ENCODE data around the gene KIF1C.

The KIF1C gene

DNA sequence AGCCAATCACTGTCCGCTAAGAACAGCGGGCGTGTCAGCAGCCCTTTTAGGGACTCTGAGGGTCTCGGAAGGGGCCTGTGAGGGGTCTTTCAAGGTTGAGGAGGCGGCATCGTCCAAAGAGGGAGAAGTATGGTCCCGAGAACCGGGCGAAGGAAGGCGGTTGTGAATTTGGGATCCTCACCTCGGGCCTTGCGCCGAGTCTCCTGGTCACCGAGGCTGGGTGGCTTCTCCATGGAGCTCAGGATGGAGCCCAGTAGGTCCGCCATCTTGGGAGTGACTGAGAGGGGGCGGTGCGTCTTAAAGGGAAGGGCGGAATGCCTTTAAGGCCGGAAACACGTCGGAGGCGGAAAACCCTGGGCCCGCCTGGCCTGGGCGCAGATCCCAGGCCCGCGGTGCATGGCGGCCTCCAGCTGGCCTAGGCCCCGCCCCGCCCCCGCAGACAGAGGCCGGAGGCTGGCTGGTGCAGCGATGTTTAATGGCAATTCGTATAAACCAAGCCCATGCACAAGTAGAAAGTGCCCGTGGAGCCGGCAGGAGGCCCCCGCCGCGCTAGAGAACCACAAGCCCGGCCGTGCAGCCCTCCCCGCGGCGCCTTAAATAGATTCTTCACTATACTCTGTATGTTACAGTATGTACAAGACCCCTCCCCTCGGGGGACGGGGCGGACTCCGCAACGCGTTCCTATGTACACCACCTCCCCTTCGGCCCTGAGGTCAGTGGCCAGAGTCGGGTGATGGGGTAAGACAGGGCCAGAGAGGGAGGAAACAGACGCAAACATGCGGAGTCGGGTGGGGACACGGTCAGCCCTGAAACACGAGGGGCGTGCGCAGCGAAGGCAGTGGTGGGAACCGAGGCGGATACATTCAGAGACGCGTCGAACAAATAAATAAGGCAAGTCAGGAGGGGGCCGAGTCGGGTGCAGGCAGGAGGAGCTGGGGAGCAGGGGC, 29.9 kb upstream of the KIF1C start, which contains the start of gene SPAG7 (continued):
- TF ChIP-seq ZNF391 (tag by site-specific recombination; IDR thresholded peaks at IDR 0.05; ENCODE audit: borderline replicate concordance, low read depth) (peak; percentile 40; the same call in 1 of the 2 replicates), KLF8 (tag by site-specific recombination; IDR thresholded peaks at IDR 0.05) (peak; percentile 90), KLF1 (tag by site-specific recombination; IDR thresholded peaks at IDR 0.05) (peak; percentile 62), HOXC10 (CRISPR knock-in tag; IDR thresholded peaks at IDR 0.05) (no peak), EGR2 (tag by site-specific recombination; IDR thresholded peaks at IDR 0.05; ENCODE audit: low read depth) (peak; percentile 80), ZNF138 (tag by site-specific recombination; IDR thresholded peaks at IDR 0.05; ENCODE audit: borderline replicate concordance) (no peak), ZNF777 (tag by site-specific recombination; IDR thresholded peaks at IDR 0.05; ENCODE audit: borderline replicate concordance) (0 out of 2 replicates have a peak, but pooled peaks have one; percentile 54), PRDM1 (tag by site-specific recombination; IDR thresholded peaks at IDR 0.05) (no peak), GLIS1 (tag by site-specific recombination; IDR thresholded peaks at IDR 0.05) (peak; percentile 74), ZNF132 (tag by site-specific recombination; IDR thresholded peaks at IDR 0.05; ENCODE audit: borderline replicate concordance) (no peak), MEIS1 (CRISPR knock-in tag; IDR thresholded peaks at IDR 0.05; ENCODE audit: borderline replicate concordance) (no peak), HIC1 (tag by site-specific recombination; IDR thresholded peaks at IDR 0.05) (0 out of 2 replicates have a peak, but pooled peaks have one; percentile 20), ZNF530 (tag by site-specific recombination; IDR thresholded peaks at IDR 0.05; ENCODE audit: low read depth) (no peak), ZFP37 (tag by site-specific recombination; IDR thresholded peaks at IDR 0.05) (peak; percentile 23; the same call in 1 of the 2 replicates), ZNF629 (tag by site-specific recombination; IDR thresholded peaks at IDR 0.05) (peak; percentile 71), ZBTB10 (tag by site-specific recombination; IDR thresholded peaks at IDR 0.05) (0 out of 2 replicates have a peak, but pooled peaks have one; percentile 20), KLF7 (tag by site-specific recombination; IDR thresholded peaks at IDR 0.05; ENCODE audit: borderline replicate concordance) (peak; percentile 82; the same call in 1 of the 2 replicates), SCRT2 (tag by site-specific recombination; IDR thresholded peaks at IDR 0.05) (no peak), KLF9 (tag by site-specific recombination; IDR thresholded peaks at IDR 0.05; ENCODE audit: low read depth) (peak; percentile 91), ZNF580 (tag by site-specific recombination; IDR thresholded peaks at IDR 0.05) (peak; percentile 8; the same call in 1 of the 2 replicates), ZNF398 (tag by site-specific recombination; IDR thresholded peaks at IDR 0.05) (0 out of 2 replicates have a peak, but pooled peaks have one; percentile 19), ZSCAN30 (tag by site-specific recombination; IDR thresholded peaks at IDR 0.05) (peak; percentile 91), FEZF1 (tag by site-specific recombination; IDR thresholded peaks at IDR 0.05) (0 out of 2 replicates have a peak, but pooled peaks have one; percentile 26), ZNF660 (tag by site-specific recombination; IDR thresholded peaks at IDR 0.05) (peak; percentile 96), ZNF654 (tag by site-specific recombination; IDR thresholded peaks at IDR 0.05; ENCODE audit: low read depth) (no peak), ZNF140 (tag by site-specific recombination; IDR thresholded peaks at IDR 0.05) (no peak), ZNF341 (tag by site-specific recombination; IDR thresholded peaks at IDR 0.05; ENCODE audit: low read depth) (peak; percentile 92), YY1 (tag by site-specific recombination; IDR thresholded peaks at IDR 0.05) (peak; percentile 98), ZBTB20 (tag by site-specific recombination; IDR thresholded peaks at IDR 0.05) (no peak; the same call in 1 of the 2 replicates), ZNF747 (tag by site-specific recombination; IDR thresholded peaks at IDR 0.05) (no peak), IKZF3 (tag by site-specific recombination; IDR thresholded peaks at IDR 0.05) (peak; percentile 82)
- TF ChIP-seq, protein P1, sequence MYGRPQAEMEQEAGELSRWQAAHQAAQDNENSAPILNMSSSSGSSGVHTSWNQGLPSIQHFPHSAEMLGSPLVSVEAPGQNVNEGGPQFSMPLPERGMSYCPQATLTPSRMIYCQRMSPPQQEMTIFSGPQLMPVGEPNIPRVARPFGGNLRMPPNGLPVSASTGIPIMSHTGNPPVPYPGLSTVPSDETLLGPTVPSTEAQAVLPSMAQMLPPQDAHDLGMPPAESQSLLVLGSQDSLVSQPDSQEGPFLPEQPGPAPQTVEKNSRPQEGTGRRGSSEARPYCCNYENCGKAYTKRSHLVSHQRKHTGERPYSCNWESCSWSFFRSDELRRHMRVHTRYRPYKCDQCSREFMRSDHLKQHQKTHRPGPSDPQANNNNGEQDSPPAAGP (tag by site-specific recombination; IDR thresholded peaks at IDR 0.05) = peak; percentile 80
